ENCODE data around the gene RAPGEF4.

The RAPGEF4 gene

GRCh38 chr2:173077506-173078177 is 342.0 kb downstream of the RAPGEF4 start:
- TF ChIP-seq CTCF (IDR thresholded peaks at IDR 0.05; ENCODE audit: insufficient read depth, low read depth, low read length, missing control alignments) = no peak
- H3K4me3 ChIP-seq (ENCODE audit: low read depth, low read length) = no peak overlapping the region; the same call in 1 of the 2 replicates
- DNase-seq (ENCODE audit: low read depth) = no peak

- no peak for DNase-seq (ENCODE audit: low read depth)
- TF ChIP-seq CTCF (IDR thresholded peaks at IDR 0.05; ENCODE audit: insufficient read depth, low read depth, low read length, missing control alignments) = no peak
- H3K4me3 ChIP-seq (ENCODE audit: low read depth, low read length) = no peak overlapping the region
Observed at GRCh38 chr2:173079141-173079540, 343.5 kb downstream of the RAPGEF4 start.

- no peak for DNase-seq (ENCODE audit: low read depth)
- H3K4me3 ChIP-seq (ENCODE audit: low read depth, low read length) = no peak overlapping the region
- no peak for TF ChIP-seq CTCF (IDR thresholded peaks at IDR 0.05; ENCODE audit: insufficient read depth, low read depth, low read length, missing control alignments)
Observed at GRCh38 chr2:173079973-173080860, 344.6 kb downstream of the RAPGEF4 start.

GRCh38 chr2:173086518-173087213 is 351.0 kb downstream of the RAPGEF4 start:
- no peak overlapping the region for H3K4me3 ChIP-seq (ENCODE audit: low read depth, low read length)
- no peak for DNase-seq (ENCODE audit: low read depth)
- no peak for TF ChIP-seq CTCF (IDR thresholded peaks at IDR 0.05; ENCODE audit: insufficient read depth, low read depth, low read length, missing control alignments)

- no peak for TF ChIP-seq CTCF (IDR thresholded peaks at IDR 0.05; ENCODE audit: insufficient read depth, low read depth, low read length, missing control alignments)
- H3K4me3 ChIP-seq (ENCODE audit: low read depth, low read length) = no peak overlapping the region
- DNase-seq (ENCODE audit: low read depth) = no peak
Observed at GRCh38 chr2:173087214-173087581, 351.6 kb downstream of the RAPGEF4 start.

- H3K4me3 ChIP-seq (ENCODE audit: low read depth, low read length) = no peak overlapping the region
- no peak for DNase-seq (ENCODE audit: low read depth)
- no peak for TF ChIP-seq CTCF (IDR thresholded peaks at IDR 0.05; ENCODE audit: insufficient read depth, low read depth, low read length, missing control alignments)
Observed at GRCh38 chr2:173087793-173088496, 352.3 kb downstream of the RAPGEF4 start.
